SU-DHL-6 (cell line): ENCODE measurements around the gene FAT1.

Experiments
- CTCF ChIP-seq: fragments of 200-600 bp; sonication (generic); IDR thresholded peaks from one replicate; pipeline ENCODE4 v1.5.1; 2017; ENCODE audit warnings: antibody characterized with exemption, mild to moderate bottlenecking, low read length, moderate library complexity; ENCODE audit not compliant: insufficient read depth, poor library complexity, severe bottlenecking
- EZH2phosphoT487 ChIP-seq: fragments of 200-600 bp; sonication (generic), shearing (Covaris generic); conservative IDR thresholded peaks from 2 replicates; pipeline ENCODE4 v1.6.1; 2018; ENCODE audit warnings: mild to moderate bottlenecking, antibody characterized with exemption, low read length, moderate library complexity, mixed read lengths

GRCh38 chr4:186560647-186561046, 163.0 kb downstream of the FAT1 start:
- TF ChIP-seq CTCF (no peak), EZH2phosphoT487 (no peak)
